ENCODE data around the gene ARHGAP23.
"Not testable (repeated sequence)": the region's sequence is repeated elsewhere in the genome, so short reads cannot be mapped to it uniquely, and the experiment has no call there.

DNA sequence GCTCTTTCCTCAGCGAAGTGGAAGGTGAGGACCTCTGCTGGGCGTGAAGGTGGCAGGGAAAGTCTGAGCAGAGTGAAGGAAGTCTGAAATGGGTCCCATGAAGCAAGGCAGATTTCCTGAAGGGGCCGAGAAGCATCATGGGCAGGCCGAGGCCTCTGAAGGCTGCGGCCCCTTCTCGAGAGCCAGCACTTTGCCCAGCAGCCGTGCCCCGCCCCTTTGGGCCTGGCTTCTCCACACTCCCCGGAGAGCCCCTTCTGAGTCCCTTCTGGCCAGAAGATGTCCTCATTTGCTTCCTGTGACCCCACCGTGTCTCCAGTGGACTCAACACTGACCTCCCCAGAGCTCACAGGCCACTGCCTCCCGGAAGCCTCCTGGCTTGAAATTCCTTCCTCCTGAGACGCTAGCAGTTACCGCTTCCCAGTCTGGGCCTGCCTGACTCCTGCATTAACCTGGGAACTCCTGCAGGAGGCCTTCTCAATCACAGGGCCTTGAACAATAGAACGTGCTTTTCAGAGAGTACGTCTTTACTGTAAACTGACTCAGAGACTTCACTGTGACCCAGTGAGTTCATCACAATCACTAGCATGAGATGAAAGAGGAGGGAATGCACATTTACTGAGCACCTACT, 75.1 kb downstream of the ARHGAP23 start:
- TF ChIP-seq, protein P1, sequence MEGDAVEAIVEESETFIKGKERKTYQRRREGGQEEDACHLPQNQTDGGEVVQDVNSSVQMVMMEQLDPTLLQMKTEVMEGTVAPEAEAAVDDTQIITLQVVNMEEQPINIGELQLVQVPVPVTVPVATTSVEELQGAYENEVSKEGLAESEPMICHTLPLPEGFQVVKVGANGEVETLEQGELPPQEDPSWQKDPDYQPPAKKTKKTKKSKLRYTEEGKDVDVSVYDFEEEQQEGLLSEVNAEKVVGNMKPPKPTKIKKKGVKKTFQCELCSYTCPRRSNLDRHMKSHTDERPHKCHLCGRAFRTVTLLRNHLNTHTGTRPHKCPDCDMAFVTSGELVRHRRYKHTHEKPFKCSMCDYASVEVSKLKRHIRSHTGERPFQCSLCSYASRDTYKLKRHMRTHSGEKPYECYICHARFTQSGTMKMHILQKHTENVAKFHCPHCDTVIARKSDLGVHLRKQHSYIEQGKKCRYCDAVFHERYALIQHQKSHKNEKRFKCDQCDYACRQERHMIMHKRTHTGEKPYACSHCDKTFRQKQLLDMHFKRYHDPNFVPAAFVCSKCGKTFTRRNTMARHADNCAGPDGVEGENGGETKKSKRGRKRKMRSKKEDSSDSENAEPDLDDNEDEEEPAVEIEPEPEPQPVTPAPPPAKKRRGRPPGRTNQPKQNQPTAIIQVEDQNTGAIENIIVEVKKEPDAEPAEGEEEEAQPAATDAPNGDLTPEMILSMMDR (IDR thresholded peaks at IDR 0.05): not testable (repeated sequence)
- TF ChIP-seq POLR2A, POLR2AphosphoS5 (IDR thresholded peaks at IDR 0.05): not testable (repeated sequence)

Measured in stomach (tissue), 4 donors.